Parathyroid adenoma (tissue), 2 donors: ENCODE measurements around the gene ZDHHC8.

Experiments used
- H2AFZ ChIP-seq: fragments of 300-600 bp; sonication (generic); one replicate; pipeline ENCODE4 v1.7.0; 2017; ENCODE audit warnings: antibody characterized with exemption, mild to moderate bottlenecking
- H3K27ac ChIP-seq: fragments of 300-600 bp; sonication (generic); one replicate; pipeline ENCODE4 v1.7.0; 2017
- H3K27me3 ChIP-seq: fragments of 300-600 bp; sonication (generic); one replicate; pipeline ENCODE4 v1.7.0; 2017; ENCODE audit warnings: low read length; ENCODE audit not compliant: control insufficient read depth, insufficient read depth
- H3K36me3 ChIP-seq: fragments of 300-600 bp; sonication (generic); one replicate; pipeline ENCODE4 v1.7.0; 2017; ENCODE audit warnings: low read length; ENCODE audit not compliant: control insufficient read depth, insufficient read depth
- H3K4me1 ChIP-seq: fragments of 300-600 bp; sonication (generic); one replicate; pipeline ENCODE4 v1.7.0; 2017; ENCODE audit warnings: control low read depth
- H3K4me2 ChIP-seq: fragments of 300-600 bp; sonication (generic); one replicate; pipeline ENCODE4 v1.7.0; 2017; ENCODE audit warnings: low read length
- H3K4me3 ChIP-seq: fragments of 300-600 bp; sonication (generic); one replicate; pipeline ENCODE4 v1.7.0; 2017; ENCODE audit warnings: low read depth, low read length
- H3K79me2 ChIP-seq: fragments of 300-600 bp; sonication (generic); one replicate; pipeline ENCODE4 v1.7.0; 2017; ENCODE audit warnings: control low read depth
- H3K9ac ChIP-seq: fragments of 300-600 bp; sonication (generic); one replicate; pipeline ENCODE4 v1.7.0; 2017; ENCODE audit warnings: mild to moderate bottlenecking
- H3K9me3 ChIP-seq: fragments of 300-600 bp; sonication (generic); one replicate; pipeline ENCODE4 v1.7.0; 2017; ENCODE audit warnings: low read length; ENCODE audit not compliant: control insufficient read depth
- CTCF ChIP-seq: fragments of 300-600 bp; sonication (generic); IDR thresholded peaks from one replicate; pipeline ENCODE4 v1.7.0; 2017; ENCODE audit warnings: antibody characterized with exemption, mild to moderate bottlenecking
- donor health status: primary hyperparathyroidism.

ZDHHC8 gene

GRCh38 chr22:20113551-20114310, 17.9 kb upstream of the ZDHHC8 start:
- Histone ChIP-seq H3K4me2 (no peak overlapping the region), H3K36me3 (no peaks in the 10 kb centered on the region), H3K9ac (no peak overlapping the region), H2AFZ (no peak overlapping the region), H3K9me3 (no peaks in the 10 kb centered on the region), H3K4me1 (no peaks in the 10 kb centered on the region), H3K79me2 (peaks cover 2% of the 10 kb centered on the region), H3K4me3 (no peak overlapping the region), H3K27ac (no peak overlapping the region), H3K27me3 (no peaks in the 10 kb centered on the region)
- TF ChIP-seq CTCF = no peak

GRCh38 chr22:20114506-20115475, 16.8 kb upstream of the ZDHHC8 start:
- H3K79me2 ChIP-seq = peaks cover 2% of the 10 kb centered on the region
- no peaks in the 10 kb centered on the region for H3K4me1 ChIP-seq
- TF ChIP-seq CTCF = no peak
- no peak overlapping the region for H3K4me3 ChIP-seq
- no peak overlapping the region for H3K4me2 ChIP-seq
- H3K9ac ChIP-seq = no peak overlapping the region
- no peaks in the 10 kb centered on the region for H3K27me3 ChIP-seq
- no peaks in the 10 kb centered on the region for H3K9me3 ChIP-seq
- H3K27ac ChIP-seq = no peak overlapping the region
- no peaks in the 10 kb centered on the region for H3K36me3 ChIP-seq
- H2AFZ ChIP-seq = no peak overlapping the region

GRCh38 chr22:20115691-20116375, 15.8 kb upstream of the ZDHHC8 start, which contains the start of gene RANBP1:
RANBP1 (plus strand) TSS chr22:20116104; CDS start chr22:20116185, 81 bp downstream.
- Histone ChIP-seq H3K4me1 (no peaks in the 10 kb centered on the region), H3K4me2 (peak within 1 kb of the TSS; percentile 63), H3K4me3 (peak within 1 kb of the TSS; percentile 61), H3K36me3 (no peaks in the 10 kb centered on the region), H3K27ac (peak within 1 kb of the TSS; percentile 71), H3K27me3 (no peaks in the 10 kb centered on the region), H3K79me2 (peaks cover 2% of the 10 kb centered on the region), H2AFZ (peak within 1 kb of the TSS; percentile 80), H3K9ac (peak within 1 kb of the TSS; percentile 46), H3K9me3 (no peaks in the 10 kb centered on the region)
- no peak for TF ChIP-seq CTCF

GRCh38 chr22:20116376-20116950, 15.1 kb upstream of the ZDHHC8 start:
- Histone ChIP-seq H3K27me3 (no peaks in the 10 kb centered on the region), H3K4me2 (peak overlapping the region; percentile 63), H3K4me3 (peak overlapping the region; percentile 61), H3K79me2 (peaks cover 2% of the 10 kb centered on the region), H2AFZ (peak overlapping the region; percentile 80), H3K27ac (peak overlapping the region; percentile 71), H3K36me3 (no peaks in the 10 kb centered on the region), H3K4me1 (no peaks in the 10 kb centered on the region), H3K9me3 (no peaks in the 10 kb centered on the region), H3K9ac (no peak overlapping the region)
- no peak for TF ChIP-seq CTCF
